HepG2 (cell line): ENCODE measurements around the gene ADAMTS4. TPM values are rescaled to one million over a fixed set of nuclear protein-coding genes. Genes with fewer than 3 reads are reported as not detected.

Experiments used
- CENPT ChIP-seq: sonication (generic); formaldehyde crosslinking; IDR thresholded peaks from 2 replicates; pipeline ENCODE4 v1.8.0; 2022; ENCODE audit warnings: low read depth, mild to moderate bottlenecking, moderate library complexity, missing genetic modification reagents
- FOXA3 ChIP-seq: IDR thresholded peaks from 2 replicates; pipeline ENCODE4 v1.6.1; 2016; ENCODE audit warnings: missing genetic modification reagents, missing compliant biosample characterization
- PLRG1 ChIP-seq: fragments of 450-650 bp; conservative IDR thresholded peaks from 2 replicates; pipeline ENCODE4 v1.6.1; 2016
- TBX2 ChIP-seq: sonication (generic); formaldehyde crosslinking; IDR thresholded peaks from 2 replicates; pipeline ENCODE4 v1.5.0; 2020; ENCODE audit warnings: missing genetic modification reagents, mild to moderate bottlenecking, borderline replicate concordance
- TP53 ChIP-seq: sonication (generic); formaldehyde crosslinking; conservative IDR thresholded peaks from 2 replicates; pipeline ENCODE4 v1.4.0; 2020; ENCODE audit warnings: missing genetic modification reagents
- YY1 ChIP-seq: IDR thresholded peaks from 2 replicates; pipeline ENCODE4 v1.6.1; 2011; ENCODE audit warnings: low read length, low read depth, moderate library complexity, mild to moderate bottlenecking; ENCODE audit not compliant: insufficient read depth, insufficient replicate concordance
- ZFP36L1 ChIP-seq: sonication (generic); formaldehyde crosslinking; IDR thresholded peaks from 2 replicates; pipeline ENCODE4 v1.8.0; 2022; ENCODE audit warnings: mild to moderate bottlenecking, missing genetic modification reagents, moderate library complexity
- ZMYM3 ChIP-seq: sonication (generic); formaldehyde crosslinking; IDR thresholded peaks from 2 replicates; pipeline ENCODE4 v1.5.1; 2020; ENCODE audit warnings: mild to moderate bottlenecking, missing genetic modification reagents
- ZNF10 ChIP-seq: sonication (generic); formaldehyde crosslinking; IDR thresholded peaks from 2 replicates; pipeline ENCODE4 v1.4.0; 2020; ENCODE audit warnings: mild to moderate bottlenecking, low read depth, missing genetic modification reagents, borderline replicate concordance
- ZNF143 ChIP-seq: sonication (generic); formaldehyde crosslinking; IDR thresholded peaks from 2 replicates; pipeline ENCODE4 v1.4.0; 2020; ENCODE audit warnings: missing genetic modification reagents
- ZNF33B ChIP-seq: sonication (generic); formaldehyde crosslinking; IDR thresholded peaks from 2 replicates; pipeline ENCODE4 v1.5.1; 2020; ENCODE audit warnings: mild to moderate bottlenecking, missing genetic modification reagents
- ZNF570 ChIP-seq: sonication (generic); formaldehyde crosslinking; IDR thresholded peaks from 2 replicates; pipeline ENCODE4 v1.4.0; 2020; ENCODE audit warnings: mild to moderate bottlenecking, missing genetic modification reagents, borderline replicate concordance
- ZNF614 ChIP-seq: IDR thresholded peaks from 2 replicates; pipeline ENCODE4 v1.6.1; 2018; ENCODE audit warnings: missing biosample characterization, missing genetic modification reagents, inconsistent platforms, borderline replicate concordance
- ZNF644 ChIP-seq: IDR thresholded peaks from 2 replicates; pipeline ENCODE4 v1.6.1; 2016; ENCODE audit warnings: low read depth
- ZNF749 ChIP-seq: sonication (generic); formaldehyde crosslinking; IDR thresholded peaks from 2 replicates; pipeline ENCODE4 v1.8.0; 2022; ENCODE audit warnings: mild to moderate bottlenecking, missing genetic modification reagents, moderate library complexity, borderline replicate concordance
- ZSCAN21 ChIP-seq: sonication (generic); formaldehyde crosslinking; IDR thresholded peaks from 2 replicates; pipeline ENCODE4 v1.8.0; 2022; ENCODE audit warnings: mild to moderate bottlenecking, missing genetic modification reagents, moderate library complexity, borderline replicate concordance
- polyA plus RNA-seq, 8 experiments: library from polyadenylated mRNA; depleted of rRNA in 3 of 8; stranded (reverse) in 7 of 8; unstranded in 1 of 8; fragments of >200 nt; fragmentation: Illumina TruSeq in 4 of 8; extraction: Trizol in 4 of 8; gene quantifications; 2 replicates each; pipeline versions ENCODE4 v1.2.1 to v1.2.3, GENCODE V29; 2011 to 2016; ENCODE audit warnings: low read depth in 4 of 8, missing spikeins in 1 of 8, mixed read lengths in 1 of 8; ENCODE audit not compliant: insufficient read depth in 1 of 8
- total RNA-seq, 5 experiments: library from RNA; depleted of rRNA; stranded (reverse); fragments of >200 nt; fragmentation: Illumina TruSeq; extraction: Trizol; gene quantifications; 2 replicates each; pipeline ENCODE4 v1.2.3, GENCODE V29; 2016; ENCODE audit warnings: low read depth in 1 of 5
- TF ChIP-seq, protein P1 (sequence below): sonication (generic); formaldehyde crosslinking; IDR thresholded peaks from 2 replicates; pipeline ENCODE4 v1.4.0; 2020; ENCODE audit warnings: missing genetic modification reagents
- TF ChIP-seq, protein P2 (sequence below): IDR thresholded peaks from 2 replicates; pipeline ENCODE4 v1.6.1; 2016; ENCODE audit warnings: missing biosample characterization, missing genetic modification reagents, low read depth
- TF ChIP-seq, protein P3 (sequence below): IDR thresholded peaks from 2 replicates; pipeline ENCODE4 v1.6.1; 2016
- TF ChIP-seq, protein P4 (sequence below): sonication (generic); formaldehyde crosslinking; IDR thresholded peaks from 2 replicates; pipeline ENCODE4 v1.4.0; 2020; ENCODE audit warnings: missing genetic modification reagents, borderline replicate concordance
- TF ChIP-seq, protein P5 (sequence below): sonication (generic); formaldehyde crosslinking; IDR thresholded peaks from 2 replicates; pipeline ENCODE4 v1.4.0; 2020; ENCODE audit warnings: mild to moderate bottlenecking, low read depth, missing genetic modification reagents

ADAMTS4 gene
- total and polyA plus RNA-seq, 2 of the 13 experiments (the other 11 are each of a cell fraction or from before 2014, with no cell fraction given) = 0.51 to 1.7 TPM

DNA sequence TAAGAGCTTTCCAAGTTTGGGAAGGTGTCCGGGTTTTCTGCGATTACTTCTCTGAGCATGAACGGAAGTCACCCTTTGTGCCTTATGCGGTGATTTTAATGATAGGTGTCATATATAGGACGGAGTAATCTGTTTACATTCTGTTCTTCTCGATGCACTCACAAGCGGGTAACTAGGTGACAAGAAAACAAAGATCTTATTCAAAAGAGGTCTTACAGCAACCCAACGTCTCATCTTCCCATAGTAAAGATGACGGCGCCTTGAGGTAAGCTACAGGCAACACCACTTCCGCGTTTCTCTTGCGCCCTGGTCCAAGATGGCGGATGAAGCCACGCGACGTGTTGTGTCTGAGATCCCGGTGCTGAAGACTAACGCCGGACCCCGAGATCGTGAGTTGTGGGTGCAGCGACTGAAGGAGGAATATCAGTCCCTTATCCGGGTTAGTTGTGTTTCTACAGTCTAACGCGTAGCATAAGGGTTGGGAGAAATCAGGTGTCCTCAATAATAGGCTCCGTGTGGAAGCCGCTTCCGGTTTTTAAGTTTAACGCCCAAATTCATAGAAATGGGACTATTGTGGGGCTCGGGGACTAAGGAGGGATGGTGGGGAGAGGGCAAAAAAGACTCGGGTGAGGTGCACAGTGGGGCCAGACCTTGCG lies 45.0 kb downstream of the ADAMTS4 start, which contains the start of gene UFC1 (continued):
- TF ChIP-seq, protein P1, sequence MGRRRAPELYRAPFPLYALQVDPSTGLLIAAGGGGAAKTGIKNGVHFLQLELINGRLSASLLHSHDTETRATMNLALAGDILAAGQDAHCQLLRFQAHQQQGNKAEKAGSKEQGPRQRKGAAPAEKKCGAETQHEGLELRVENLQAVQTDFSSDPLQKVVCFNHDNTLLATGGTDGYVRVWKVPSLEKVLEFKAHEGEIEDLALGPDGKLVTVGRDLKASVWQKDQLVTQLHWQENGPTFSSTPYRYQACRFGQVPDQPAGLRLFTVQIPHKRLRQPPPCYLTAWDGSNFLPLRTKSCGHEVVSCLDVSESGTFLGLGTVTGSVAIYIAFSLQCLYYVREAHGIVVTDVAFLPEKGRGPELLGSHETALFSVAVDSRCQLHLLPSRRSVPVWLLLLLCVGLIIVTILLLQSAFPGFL (CRISPR knock-in tag) = no peak
- TF ChIP-seq ZNF614 (CRISPR knock-in tag) (peak; percentile 28; the same call in 1 of the 2 replicates), ZMYM3 (CRISPR knock-in tag) (0 out of 2 replicates have a peak, but pooled peaks have one; percentile 7), YY1 (peak; percentile 100), ZNF33B (CRISPR knock-in tag) (no peak), ZNF10 (CRISPR knock-in tag) (no peak), ZFP36L1 (CRISPR knock-in tag) (0 out of 2 replicates have a peak, but pooled peaks have one; percentile 43), ZNF143 (CRISPR knock-in tag) (peak; percentile 48; the same call in 1 of the 2 replicates), FOXA3 (CRISPR knock-in tag) (peak; percentile 23; the same call in 1 of the 2 replicates), TP53 (CRISPR knock-in tag) (no peak), PLRG1 (no peak), ZSCAN21 (CRISPR knock-in tag) (no peak), CENPT (CRISPR knock-in tag) (no peak), ZNF644 (CRISPR knock-in tag) (0 out of 2 replicates have a peak, but pooled peaks have one; percentile 37), TBX2 (peak; percentile 62; the same call in 1 of the 2 replicates), ZNF749 (peak; percentile 77; the same call in 1 of the 2 replicates), ZNF570 (CRISPR knock-in tag) (no peak)
- TF ChIP-seq, protein P2, sequence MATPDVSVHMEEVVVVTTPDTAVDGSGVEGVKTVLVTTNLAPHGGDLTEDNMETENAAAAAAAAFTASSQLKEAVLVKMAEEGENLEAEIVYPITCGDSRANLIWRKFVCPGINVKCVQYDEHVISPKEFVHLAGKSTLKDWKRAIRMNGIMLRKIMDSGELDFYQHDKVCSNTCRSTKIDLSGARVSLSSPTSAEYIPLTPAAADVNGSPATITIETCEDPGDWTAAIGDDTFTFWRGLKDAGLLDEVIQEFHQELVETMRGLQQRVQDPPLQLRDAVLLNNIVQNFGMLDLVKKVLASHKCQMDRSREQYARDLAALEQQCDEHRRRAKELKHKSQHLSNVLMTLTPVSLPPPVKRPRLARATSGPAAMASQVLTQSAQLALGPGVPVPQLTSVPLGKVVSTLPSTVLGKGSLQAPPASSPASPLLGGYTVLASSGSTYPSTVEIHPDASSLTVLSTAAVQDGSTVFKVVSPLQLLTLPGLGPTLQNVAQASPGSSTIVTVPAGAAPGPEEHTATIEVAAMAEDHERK (CRISPR knock-in tag) = no peak
- TF ChIP-seq, protein P3, sequence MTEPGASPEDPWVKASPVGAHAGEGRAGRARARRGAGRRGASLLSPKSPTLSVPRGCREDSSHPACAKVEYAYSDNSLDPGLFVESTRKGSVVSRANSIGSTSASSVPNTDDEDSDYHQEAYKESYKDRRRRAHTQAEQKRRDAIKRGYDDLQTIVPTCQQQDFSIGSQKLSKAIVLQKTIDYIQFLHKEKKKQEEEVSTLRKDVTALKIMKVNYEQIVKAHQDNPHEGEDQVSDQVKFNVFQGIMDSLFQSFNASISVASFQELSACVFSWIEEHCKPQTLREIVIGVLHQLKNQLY (CRISPR knock-in tag) = no peak
- TF ChIP-seq, protein P4, sequence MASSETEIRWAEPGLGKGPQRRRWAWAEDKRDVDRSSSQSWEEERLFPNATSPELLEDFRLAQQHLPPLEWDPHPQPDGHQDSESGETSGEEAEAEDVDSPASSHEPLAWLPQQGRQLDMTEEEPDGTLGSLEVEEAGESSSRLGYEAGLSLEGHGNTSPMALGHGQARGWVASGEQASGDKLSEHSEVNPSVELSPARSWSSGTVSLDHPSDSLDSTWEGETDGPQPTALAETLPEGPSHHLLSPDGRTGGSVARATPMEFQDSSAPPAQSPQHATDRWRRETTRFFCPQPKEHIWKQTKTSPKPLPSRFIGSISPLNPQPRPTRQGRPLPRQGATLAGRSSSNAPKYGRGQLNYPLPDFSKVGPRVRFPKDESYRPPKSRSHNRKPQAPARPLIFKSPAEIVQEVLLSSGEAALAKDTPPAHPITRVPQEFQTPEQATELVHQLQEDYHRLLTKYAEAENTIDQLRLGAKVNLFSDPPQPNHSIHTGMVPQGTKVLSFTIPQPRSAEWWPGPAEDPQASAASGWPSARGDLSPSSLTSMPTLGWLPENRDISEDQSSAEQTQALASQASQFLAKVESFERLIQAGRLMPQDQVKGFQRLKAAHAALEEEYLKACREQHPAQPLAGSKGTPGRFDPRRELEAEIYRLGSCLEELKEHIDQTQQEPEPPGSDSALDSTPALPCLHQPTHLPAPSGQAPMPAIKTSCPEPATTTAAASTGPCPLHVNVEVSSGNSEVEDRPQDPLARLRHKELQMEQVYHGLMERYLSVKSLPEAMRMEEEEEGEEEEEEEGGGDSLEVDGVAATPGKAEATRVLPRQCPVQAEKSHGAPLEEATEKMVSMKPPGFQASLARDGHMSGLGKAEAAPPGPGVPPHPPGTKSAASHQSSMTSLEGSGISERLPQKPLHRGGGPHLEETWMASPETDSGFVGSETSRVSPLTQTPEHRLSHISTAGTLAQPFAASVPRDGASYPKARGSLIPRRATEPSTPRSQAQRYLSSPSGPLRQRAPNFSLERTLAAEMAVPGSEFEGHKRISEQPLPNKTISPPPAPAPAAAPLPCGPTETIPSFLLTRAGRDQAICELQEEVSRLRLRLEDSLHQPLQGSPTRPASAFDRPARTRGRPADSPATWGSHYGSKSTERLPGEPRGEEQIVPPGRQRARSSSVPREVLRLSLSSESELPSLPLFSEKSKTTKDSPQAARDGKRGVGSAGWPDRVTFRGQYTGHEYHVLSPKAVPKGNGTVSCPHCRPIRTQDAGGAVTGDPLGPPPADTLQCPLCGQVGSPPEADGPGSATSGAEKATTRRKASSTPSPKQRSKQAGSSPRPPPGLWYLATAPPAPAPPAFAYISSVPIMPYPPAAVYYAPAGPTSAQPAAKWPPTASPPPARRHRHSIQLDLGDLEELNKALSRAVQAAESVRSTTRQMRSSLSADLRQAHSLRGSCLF = no peak
- TF ChIP-seq, protein P5, sequence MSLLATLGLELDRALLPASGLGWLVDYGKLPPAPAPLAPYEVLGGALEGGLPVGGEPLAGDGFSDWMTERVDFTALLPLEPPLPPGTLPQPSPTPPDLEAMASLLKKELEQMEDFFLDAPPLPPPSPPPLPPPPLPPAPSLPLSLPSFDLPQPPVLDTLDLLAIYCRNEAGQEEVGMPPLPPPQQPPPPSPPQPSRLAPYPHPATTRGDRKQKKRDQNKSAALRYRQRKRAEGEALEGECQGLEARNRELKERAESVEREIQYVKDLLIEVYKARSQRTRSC (CRISPR knock-in tag) = 0 out of 2 replicates have a peak, but pooled peaks have one; percentile 23
